CD4-positive, alpha-beta T cell treated with Interleukin-4 for 1 hour (primary cell): ENCODE measurements around the gene BCL10.

Source experiments
- DNase-seq, 2 donors: peaks; one replicate each; pipeline ENCODE4 v3.0.0-alpha.2; 2020 to 2022

BCL10 gene

DNA sequence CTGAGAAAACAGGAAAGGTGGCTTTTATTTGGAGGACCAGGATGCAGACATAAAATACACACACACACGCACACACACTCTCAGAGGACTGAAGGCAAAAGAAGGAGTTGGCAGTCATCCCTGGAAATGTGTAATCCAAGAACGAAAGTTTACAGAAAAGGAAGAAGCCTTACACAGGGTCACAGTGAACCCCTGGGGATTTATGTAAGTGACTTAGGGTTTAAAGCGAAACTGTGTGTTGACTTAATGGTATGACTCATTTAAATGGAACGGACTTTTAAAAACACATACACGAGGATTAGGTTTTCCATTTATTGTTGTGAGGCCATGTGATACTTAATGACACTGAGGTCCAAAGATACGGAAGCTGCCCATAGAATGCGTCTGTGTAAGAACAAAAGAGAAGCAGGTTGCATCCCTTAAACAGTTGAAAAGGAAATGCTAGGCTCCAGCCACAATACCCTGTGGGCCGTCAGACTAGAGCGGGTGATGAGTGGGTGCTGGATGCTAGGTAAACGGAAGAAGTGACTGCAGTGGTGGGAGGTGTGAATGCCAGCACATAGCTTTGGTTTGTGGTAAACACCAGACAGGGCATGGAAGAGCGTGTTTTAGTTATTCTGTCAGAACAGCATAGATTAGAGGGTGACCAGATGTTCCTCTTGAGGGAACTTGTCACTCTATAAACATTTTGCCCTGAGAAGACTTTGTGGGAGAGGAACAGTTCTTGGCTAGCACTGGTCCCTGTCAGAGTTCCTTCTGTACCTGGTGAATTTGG lies 21.6 kb upstream of the BCL10 start:
- peak; percentile 59 to 61 for DNase-seq

DNA sequence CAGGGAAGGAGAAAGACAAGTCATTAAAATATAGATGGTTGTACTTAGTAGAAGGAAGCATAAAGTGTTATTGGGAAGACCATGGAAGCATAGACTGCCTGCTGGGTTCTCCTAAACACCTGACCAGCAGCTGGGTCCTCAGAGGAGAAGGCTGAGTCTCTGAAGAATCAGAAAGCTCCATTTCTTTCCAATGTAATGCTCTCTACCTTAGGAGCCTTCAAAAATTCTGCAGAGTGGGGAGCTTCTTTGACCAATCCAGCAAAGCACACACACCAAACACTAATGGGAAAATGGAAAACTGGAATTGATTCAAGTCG lies 21.1 kb upstream of the BCL10 start:
- DNase-seq, result no peak

DNA sequence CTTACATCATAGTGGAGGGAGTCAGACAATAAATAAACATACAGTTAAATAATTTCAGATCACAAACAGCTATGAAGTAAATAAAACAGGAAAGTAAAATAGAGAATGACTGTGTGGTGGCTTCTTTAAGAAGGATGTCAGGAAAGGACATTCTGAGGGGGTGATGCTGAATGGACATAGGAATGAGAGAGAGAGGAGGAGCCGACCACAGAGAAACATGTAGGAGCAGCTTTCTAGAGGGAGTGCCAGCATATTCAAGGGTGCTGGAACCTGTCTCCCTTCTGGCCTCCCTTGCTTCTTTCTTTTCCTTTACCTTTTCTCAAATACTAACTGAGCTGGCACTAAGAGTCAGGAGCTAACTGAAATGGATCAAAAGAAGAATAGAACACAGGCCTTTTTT lies 20.5 kb upstream of the BCL10 start:
- DNase-seq, result no peak

DNA sequence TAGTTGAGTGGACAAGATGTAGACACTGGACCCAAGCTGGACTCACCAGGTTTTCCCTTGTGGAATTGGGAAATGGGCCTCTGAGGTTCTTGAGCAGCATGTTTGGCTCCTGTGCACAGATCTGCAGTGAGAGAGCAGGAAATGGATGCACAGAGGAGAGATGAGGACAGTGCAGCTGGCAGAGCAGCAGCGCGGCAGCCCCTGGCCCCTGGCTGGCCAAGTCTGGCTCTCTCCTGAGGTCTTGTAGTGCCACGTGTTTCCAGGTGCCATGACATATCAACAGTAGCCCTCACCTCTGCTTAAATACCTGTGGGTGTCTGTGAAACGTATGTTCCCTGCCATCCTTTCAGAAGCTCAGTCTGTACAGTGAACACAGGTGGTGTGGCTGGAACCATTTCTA lies 19.2 kb upstream of the BCL10 start:
- DNase-seq, result no peak

DNA sequence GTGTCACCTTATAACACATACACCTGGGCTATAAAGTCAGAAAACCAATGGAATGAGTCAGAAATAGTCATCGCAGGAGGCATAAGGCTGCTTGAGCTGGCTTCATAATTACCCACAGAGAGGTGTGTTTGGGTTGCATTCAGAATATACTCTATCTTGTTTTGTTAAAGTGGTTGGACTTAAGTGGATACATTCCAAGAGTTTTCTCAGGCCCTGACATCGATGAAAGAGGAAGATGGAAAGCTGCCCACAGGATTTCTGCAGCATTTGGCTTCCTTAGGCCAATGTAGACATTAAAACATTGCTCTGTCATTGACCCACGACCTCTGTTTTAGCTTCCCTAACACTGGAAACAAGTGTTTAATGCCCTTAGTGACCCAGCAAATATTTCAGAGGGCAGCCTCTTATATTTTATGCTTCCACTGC lies 18.6 kb upstream of the BCL10 start:
- DNase-seq, result no peak

DNA sequence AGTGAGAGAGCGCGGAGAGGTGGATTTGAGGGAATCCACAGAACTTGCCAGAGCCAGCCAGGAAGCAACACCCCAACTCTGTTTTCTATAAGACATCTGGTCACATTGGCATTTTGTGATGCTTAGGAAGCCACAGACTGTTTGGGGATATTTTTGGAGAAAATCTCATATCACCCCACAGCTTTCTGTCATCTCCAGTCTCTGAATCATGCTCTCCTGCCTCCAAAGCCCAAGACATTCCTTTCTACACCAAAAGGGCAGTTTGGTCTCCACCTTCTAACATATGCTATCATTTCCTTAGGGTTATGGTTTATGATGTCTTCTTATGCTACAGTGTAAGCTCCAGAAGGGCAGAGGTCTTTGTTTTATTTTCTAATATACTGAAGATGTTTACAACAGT lies 14.4 kb upstream of the BCL10 start:
- no peak for DNase-seq

DNA sequence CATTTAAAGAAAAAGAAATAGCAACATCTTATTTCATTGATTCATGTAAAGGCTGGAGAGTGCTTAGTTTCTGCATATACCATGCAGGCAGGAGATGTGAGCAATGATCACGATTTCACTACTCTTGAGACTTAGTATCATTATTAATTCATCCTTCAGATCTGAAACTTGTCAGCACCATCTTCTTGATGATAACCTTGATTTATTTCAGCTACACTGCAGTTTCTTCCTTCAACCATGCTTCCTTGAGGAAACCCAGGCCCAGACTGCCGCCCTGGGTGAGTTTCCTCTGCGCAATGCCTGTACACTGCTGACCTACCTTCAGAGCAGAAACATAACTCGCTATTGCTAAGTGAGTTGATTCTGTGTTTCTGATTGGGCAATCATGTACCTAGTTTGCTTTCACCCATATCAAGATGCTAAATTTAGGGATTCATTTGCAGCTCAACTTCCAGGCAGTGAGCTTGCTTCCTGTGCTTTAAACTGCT lies 13.5 kb upstream of the BCL10 start:
- no peak for DNase-seq

DNA sequence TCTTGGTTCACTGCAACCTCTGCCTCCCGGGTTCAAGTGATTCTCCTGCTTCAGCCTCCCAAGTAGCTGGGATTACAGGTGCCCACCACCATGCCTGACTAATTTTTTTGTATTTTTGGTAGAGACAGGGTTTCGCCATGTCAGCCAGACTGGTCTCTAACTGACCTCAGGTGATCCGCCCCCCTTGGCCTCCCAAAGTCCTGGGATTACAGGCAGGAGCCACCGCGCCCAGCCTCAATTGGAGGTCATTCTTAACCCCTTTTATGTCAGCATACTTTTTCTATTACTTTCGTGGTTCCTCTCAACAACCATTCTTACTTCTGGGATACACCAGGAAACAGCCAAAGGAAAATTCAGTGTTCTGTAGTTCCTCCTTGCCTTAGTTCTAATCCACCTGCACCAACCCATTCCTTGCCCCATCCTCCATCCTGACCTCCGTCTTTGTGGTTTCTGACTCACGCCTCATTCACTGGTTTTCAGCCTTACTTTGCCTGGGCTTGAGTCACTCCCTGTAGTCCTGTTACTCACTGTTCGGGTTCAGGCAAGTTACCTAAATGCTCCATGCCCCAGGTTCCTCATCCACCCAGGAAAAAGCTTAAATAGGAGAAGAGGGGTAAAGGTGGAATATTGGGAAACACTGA lies 12.9 kb upstream of the BCL10 start:
- DNase-seq, result no peak

DNA sequence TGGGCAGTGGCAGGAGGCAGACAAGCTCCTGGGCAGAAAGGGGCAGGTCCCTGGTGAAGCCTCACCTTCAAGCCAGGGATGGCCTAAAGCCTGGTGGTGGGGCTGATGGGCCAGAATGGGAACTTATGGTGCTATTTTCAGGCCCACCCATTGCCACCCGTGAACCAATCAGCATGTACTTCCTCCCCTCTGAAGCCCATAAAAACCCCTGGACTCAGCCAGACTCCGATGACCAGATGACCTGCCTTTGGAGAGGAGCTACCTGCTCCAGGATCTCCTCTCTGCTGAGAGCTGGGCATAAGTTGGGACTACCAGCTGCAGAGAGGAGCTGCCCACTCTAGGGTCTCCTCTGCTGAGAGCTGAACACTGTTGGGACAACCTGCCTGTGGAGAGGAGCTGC lies 7.8 kb upstream of the BCL10 start:
- DNase-seq, result no peak

DNA sequence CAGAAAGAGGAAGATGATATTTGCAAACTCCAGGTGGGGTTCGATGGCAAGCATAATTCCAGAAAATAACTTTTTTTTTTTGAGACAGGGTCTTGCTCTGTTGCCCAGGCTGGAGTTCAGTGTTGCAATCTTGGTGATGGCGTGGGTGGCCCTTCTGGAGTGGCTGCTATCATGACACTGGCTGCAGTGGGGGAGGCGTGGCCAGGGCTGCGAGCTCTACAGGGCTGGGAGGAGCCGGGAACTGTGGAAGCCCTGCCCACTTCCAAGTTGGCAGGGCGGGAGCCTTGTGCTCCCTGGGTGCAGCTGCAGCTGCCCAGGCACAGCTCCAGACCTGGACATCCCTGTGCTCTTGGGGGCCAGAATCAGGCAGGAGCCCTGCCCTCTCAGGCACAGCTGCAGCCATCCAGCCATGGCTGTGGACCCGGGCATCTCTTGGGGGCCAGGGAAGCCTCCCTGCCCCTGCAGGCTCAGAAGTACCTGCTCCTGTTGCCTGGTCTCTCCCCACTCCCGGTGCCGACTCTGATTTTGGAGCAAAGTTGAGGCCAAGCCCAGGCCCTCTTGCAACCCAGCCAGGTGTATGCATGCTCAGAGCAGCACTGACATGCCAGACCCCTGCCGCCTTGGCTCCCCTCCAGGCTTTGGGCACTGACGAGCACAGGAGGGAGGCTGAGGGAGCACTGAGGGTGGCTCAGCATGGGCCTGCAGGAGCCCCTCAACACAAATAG lies 7.2 kb upstream of the BCL10 start:
- no peak for DNase-seq

DNA sequence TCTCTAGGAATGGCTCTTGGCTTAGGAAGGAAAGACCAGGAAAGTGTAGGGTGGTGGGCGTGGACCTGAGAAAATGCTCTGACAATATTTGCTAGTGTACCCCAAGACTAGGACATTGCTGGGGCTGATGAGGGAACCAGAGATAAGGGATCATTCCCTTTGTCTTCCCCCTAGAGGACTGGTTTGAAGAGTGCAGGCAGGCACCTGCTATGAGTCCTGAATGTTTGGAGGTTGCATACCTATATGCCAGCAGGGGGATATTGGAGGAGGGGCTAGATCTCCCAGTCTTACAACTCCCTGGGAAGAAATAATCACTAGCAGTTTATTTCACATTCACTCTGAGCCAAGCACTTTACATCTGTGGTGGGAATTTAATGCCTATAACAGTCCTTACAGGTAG lies 6.0 kb upstream of the BCL10 start:
- DNase-seq, result no peak

DNA sequence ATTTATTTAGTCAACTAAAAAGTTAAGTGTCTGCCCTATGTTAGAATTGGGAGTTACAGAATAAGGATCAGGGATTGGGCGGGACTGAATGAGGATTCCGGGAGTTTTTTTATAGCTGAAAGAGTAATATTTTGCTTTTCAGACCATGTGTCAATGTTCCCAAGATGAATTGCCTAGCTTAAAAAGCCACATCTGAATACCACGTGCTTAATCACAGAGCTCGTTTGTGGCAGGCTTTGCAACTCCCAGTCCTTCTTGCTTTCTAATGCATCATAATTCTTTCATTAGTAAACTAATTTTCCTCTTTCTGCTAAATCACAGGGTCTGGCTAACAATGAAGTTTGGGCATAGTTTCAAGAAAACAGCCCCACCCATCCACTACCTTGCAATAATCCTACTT lies 4.2 kb upstream of the BCL10 start:
- DNase-seq, result no peak

DNA sequence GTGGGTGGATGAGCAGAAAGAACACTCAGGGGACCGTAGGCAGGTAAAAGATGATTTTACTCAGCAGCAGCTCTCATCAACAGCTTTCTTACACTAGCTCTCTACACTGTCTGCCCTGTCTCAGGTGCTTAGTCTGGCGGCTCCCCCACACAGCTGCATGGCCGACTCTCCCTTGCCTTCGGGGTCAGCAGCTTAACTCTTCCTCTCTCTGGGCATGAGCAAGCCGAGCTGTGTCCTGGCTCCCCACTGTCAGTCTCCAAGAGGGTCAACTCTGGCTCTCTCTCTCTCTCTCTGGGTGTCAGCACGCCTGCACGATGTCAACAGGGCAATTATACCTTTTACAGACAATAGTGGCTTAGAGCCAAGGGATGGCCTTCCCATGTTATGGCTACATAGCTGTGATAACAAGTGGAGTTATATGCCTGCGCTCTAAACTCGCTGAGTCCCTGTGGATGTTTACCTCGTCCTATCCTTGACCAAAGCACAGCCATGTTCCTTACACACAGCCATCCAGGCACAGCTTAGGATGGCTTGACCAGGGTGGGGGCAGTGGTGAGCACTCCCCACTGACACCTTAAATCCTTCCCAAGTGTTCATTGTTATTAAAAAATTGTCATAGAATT lies 3.1 kb upstream of the BCL10 start:
- no peak for DNase-seq

DNA sequence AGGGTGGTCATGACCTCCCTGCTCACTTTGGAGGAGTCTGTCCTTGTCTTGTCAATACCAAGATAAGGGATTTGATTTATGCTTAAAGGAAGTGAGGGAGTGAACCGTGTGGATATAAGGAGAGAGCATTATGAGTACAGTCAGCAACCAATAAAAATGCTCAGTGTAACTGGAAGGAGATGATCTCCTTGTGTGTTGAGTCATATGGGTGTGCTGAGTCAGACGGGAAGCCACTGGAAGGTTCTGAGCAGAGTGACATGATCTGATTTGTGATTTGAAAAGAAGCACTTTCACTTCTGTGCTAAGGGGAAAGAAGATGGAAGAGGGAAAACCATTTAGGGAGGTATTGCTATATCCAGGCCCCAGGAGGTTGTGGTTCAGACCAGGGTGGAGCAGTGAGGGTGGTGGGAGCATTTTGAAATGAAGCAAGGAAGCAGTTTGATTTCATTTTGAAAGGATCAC lies 2.5 kb upstream of the BCL10 start:
- DNase-seq, result peak; percentile 26 to 59

DNA sequence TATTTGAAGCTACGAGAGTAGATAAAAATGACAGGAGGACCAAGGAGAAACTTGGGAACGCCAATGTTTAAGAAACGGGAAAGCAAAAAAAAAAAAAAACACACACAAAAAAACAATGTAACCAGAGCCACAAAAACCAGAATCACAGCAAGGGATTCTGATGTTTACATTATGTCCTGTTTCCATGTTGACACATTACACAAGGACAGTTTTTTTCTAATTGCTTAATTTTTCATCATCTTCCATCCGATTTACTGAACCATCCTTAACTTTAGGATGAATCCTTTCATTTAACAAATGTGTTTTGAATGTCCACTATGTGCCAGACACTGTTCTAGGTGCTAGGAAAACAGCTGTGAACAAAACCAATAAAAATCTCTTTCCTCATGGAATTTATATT lies 1.4 kb upstream of the BCL10 start:
- DNase-seq, result no peak

DNA sequence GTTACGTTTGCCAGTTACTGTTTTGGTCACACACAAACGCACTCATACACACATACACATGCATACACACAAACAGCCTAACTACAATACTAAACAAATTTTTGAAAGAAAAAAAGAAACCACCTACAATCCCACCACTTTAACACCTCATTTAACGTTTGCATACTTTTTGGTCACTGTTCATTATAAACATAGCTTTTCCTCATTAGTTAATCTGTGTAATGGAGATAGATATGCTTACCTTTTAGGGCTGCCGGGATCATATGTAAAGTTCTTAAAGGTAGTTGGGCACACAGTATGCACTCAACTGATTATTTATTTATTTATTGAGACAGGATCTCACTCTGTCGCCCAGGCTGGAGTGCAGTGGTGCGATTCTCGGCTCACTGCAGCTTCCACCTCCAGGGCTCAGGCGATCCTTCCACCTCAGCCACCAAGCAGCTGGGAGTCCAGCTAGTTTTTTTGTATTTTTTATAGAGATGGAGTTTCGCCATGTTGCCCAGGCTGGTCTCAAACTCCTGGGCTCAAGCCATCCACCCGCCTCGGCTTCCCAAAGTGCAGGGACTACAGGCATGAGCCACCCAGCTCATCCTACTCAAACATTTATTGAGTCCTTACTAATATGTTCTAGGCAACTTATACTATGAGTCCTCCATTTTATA lies 677 bp upstream of the BCL10 start:
- DNase-seq, result no peak

DNA sequence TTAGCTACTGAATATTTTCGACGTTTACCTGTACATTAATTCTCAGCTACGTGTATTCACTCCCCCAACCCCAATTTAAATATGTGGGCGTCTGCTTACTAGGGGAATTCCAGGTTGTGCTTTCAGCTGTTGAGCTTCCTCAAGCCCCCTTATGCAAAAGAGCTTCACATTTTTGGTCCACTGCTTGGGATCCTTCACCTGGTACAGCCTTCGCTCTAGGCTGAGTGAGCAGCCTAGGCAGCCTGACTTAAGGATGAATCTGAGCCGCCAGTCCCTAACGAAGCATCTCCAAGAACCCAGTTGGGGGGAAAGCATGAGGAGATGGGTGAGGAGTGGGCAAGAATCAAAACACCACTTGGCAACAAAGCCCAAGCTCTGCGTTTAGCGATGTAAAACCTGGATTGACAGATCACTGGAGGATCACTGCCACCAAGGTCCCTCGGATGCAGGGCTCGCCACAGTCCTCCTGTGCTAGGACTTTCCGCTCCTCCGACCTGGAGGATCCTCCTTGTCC lies 674 bp downstream of the BCL10 start:
- peak; percentile 56 to 61 for DNase-seq

DNA sequence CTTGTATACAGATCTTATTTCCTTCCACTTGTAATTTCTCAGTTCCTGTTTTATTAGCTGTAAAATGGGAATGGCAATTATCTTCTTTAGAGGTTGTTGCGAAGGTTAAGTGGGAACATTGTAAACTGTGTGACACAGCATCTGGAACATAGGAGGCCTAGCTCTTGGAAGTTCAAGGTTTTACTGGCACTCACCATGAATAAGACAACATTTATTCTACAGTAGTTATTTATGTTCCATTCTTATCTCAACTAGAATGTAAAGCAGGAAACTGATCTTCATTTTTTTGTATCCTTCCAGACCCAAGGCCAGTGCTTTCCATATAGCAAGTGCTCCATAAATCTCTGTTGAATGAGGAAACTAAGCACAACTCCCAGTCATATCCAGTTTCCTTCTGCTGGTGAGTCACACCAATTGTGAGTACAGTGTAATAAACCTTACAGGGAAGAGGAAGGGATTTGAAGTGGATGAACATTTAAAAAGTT lies 1.4 kb downstream of the BCL10 start:
- DNase-seq, result no peak

DNA sequence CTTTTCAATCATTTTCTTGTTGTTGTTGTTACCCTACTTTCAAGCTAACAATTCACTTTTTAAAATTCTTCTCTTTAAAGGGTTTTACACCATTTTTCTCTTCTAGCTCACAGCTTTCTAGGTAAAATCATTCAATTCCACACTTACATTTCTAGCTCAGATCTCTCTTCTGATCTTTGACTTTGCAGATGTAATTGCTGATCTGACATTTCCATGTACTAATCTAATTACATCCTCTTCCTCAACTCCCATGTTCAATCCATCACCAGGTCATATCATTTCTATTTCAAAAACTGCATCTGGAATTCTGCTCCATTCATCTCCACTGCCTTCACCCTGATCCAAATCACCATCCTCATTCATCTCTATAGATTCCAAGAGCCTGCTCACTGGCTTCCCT lies 3.0 kb downstream of the BCL10 start:
- DNase-seq, result no peak

DNA sequence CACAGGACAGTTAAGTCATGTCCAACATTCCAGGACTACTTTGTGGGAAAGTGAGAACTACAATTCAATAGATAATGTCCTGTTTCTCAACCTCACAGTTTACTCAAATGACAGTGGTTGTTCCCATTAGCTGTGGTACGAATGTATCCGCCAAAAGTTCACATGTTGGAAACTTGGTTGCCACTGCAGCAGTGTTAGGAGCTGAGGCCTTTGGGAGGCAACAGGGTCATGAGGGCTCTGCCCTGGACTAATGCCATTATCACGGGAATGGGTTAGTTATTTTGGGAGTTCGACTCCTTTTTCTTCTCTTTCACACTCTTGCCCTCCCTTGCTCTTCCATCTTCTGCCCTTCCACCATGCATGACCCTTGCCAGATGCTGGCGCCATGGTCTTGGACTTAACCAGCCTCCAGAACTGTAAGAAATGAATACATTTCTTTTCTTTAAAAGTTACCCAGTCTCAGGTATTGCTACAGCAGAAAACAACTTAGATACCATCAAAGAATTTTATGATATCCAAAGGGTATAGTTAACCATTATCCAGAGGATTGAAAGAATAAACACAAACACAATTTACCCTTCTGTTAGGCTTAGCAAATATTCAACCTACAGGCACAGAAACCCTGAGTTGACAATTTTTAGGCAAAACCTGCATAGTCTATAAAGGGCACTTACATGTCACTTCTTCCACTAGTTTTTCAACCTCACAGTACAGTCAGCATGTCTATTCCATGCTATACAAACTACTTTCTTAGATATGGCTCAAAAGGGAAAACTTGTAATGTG lies 7.4 kb downstream of the BCL10 start:
- no peak for DNase-seq

DNA sequence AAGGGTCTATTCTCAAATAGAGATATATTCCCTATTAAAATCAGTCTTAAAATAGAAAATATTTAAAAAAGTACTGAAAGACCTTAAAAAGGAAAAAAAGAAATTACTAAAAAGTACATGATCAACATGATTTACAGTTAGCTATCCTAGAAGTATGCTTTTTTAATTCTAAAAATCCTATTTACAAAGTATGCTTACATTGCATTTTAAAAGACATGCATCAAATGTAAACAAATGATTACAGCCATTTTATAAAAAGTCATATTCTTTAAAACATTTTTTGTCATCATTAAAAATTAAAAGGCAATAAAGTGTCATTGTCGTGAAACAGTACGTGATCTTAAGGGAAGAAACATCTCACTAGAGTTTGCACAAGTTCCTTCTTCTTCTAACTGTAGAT lies 9.1 kb downstream of the BCL10 start:
- no peak for DNase-seq

DNA sequence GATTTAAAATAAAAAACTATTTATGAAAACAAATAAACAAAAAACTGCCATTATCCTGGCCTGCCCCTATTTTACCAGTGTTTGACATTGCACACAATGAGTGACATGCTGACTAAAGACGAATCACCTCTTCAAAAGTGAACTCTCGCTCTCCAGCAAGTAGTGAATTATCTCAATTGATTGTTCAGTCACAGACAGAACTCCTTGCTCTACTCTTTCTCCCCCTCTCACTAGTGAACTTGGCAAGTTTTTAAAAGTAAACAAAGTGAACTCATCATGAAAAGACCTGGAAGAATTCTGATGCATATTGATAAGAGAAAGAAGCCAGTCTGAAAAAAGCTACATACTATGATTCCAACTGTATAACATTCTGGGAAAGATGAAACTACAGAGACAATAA lies 12.3 kb downstream of the BCL10 start:
- no peak for DNase-seq
